ENCODE results near the gene LMAN1. TPM values are rescaled to one million over a fixed set of nuclear protein-coding genes. Genes with fewer than 3 reads are reported as not detected.

Gene LMAN1
- total and polyA plus RNA-seq, 7 donors = 4.8 to 65.2 (median 47.1) TPM

GRCh38 chr18:59379772-59380522 is 20.9 kb upstream of the LMAN1 start:
- intact Hi-C loops (cut with DNase I) = no loop called here
- no peaks in the 10 kb centered on the region for H3K4me1 ChIP-seq
- DNase-seq = no peak
- H3K27me3 ChIP-seq = no peaks in the 10 kb centered on the region
- no peak overlapping the region for H3K27ac ChIP-seq
- no peaks in the 10 kb centered on the region for H3K36me3 ChIP-seq
- WGBS, 2 donors = 83 to 84% methylated on average over 3 of the region's 3 CpGs
- H3K4me3 ChIP-seq = no peak overlapping the region
- H3K9me3 ChIP-seq = no peaks in the 10 kb centered on the region
- TF ChIP-seq POLR2AphosphoS5 (IDR thresholded peaks at IDR 0.05) (no peak), POLR2A (IDR thresholded peaks at IDR 0.05) (no peak), CTCF (IDR thresholded peaks at IDR 0.05) (no peak), EP300 (IDR thresholded peaks at IDR 0.05) (no peak)

- 68 to 71% methylated on average over 5 of the region's 5 CpGs for WGBS, 2 donors
- no peaks in the 10 kb centered on the region for H3K27me3 ChIP-seq
- no peak overlapping the region for H3K27ac ChIP-seq
- H3K4me1 ChIP-seq = no peaks in the 10 kb centered on the region
- intact Hi-C loops (cut with DNase I) = no loop called here
- no peak for TF ChIP-seq POLR2A (IDR thresholded peaks at IDR 0.05)
- H3K9me3 ChIP-seq = no peaks in the 10 kb centered on the region
- DNase-seq = no peak
- no peaks in the 10 kb centered on the region for H3K36me3 ChIP-seq
- no peak overlapping the region for H3K4me3 ChIP-seq
These were observed 18.7 kb upstream of the LMAN1 start for GRCh38 chr18:59377613-59378337.

- H3K9me3 ChIP-seq = no peaks in the 10 kb centered on the region
- no peak for DNase-seq
- no peaks in the 10 kb centered on the region for H3K4me1 ChIP-seq
- H3K27me3 ChIP-seq = no peaks in the 10 kb centered on the region
- H3K36me3 ChIP-seq = no peaks in the 10 kb centered on the region
- TF ChIP-seq POLR2AphosphoS5 (IDR thresholded peaks at IDR 0.05) (no peak), EP300 (IDR thresholded peaks at IDR 0.05) (no peak), POLR2A (IDR thresholded peaks at IDR 0.05) (no peak), CTCF (IDR thresholded peaks at IDR 0.05) (no peak)
- 55 to 71% methylated on average over 7 of the region's 7 CpGs for WGBS, 2 donors
- H3K4me3 ChIP-seq = no peak overlapping the region
- H3K27ac ChIP-seq = no peak overlapping the region
- intact Hi-C loops (cut with DNase I) = no loop called here
These were observed 17.4 kb upstream of the LMAN1 start for GRCh38 chr18:59376351-59376935.

- Histone ChIP-seq H3K4me3 (no peak overlapping the region), H3K27me3 (no peaks in the 10 kb centered on the region), H3K4me1 (no peaks in the 10 kb centered on the region), H3K36me3 (no peaks in the 10 kb centered on the region), H3K27ac (no peak overlapping the region), H3K9me3 (no peaks in the 10 kb centered on the region)
- DNase-seq = no peak
- no peak for TF ChIP-seq CTCF (IDR thresholded peaks at IDR 0.05)
- no peak for TF ChIP-seq POLR2AphosphoS5 (IDR thresholded peaks at IDR 0.05)
- TF ChIP-seq POLR2A (IDR thresholded peaks at IDR 0.05) = no peak
- no peak for TF ChIP-seq EP300 (IDR thresholded peaks at IDR 0.05)
- 56 to 71% methylated on average over 3 of the region's 3 CpGs for WGBS, 2 donors
- intact Hi-C loops (cut with DNase I) = no loop called here
These were observed 15.1 kb upstream of the LMAN1 start for GRCh38 chr18:59374128-59374527.

GRCh38 chr18:59372975-59373374 is 13.9 kb upstream of the LMAN1 start:
- Histone ChIP-seq H3K4me3 (no peak overlapping the region), H3K36me3 (no peaks in the 10 kb centered on the region), H3K4me1 (no peaks in the 10 kb centered on the region), H3K27me3 (no peaks in the 10 kb centered on the region), H3K9me3 (no peaks in the 10 kb centered on the region), H3K27ac (no peak overlapping the region)
- intact Hi-C loops (cut with DNase I) = no loop called here
- 86 to 91% methylated on average over 2 of the region's 2 CpGs for WGBS, 2 donors
- TF ChIP-seq POLR2AphosphoS5 (IDR thresholded peaks at IDR 0.05) = no peak
- no peak for TF ChIP-seq CTCF (IDR thresholded peaks at IDR 0.05)
- no peak for TF ChIP-seq POLR2A (IDR thresholded peaks at IDR 0.05)
- no peak for TF ChIP-seq EP300 (IDR thresholded peaks at IDR 0.05)
- no peak for DNase-seq
